IgD-negative memory B cell (primary cell): ENCODE measurements around the gene SMPD1. TPM values are rescaled to one million over a fixed set of nuclear protein-coding genes. Genes with fewer than 3 reads are reported as not detected.
A peak's percentile ranks its signal among the peaks of the same experiment; 100 is the strongest.

Experiments used
- H3K27ac Mint-ChIP-seq, 3 donors: one replicate each; pipeline ENCODE4 v1.8.0; 2020 to 2022; ENCODE audit warnings: mild to moderate bottlenecking in 3 of 3, mixed read lengths in 3 of 3, moderate library complexity in 1 of 3
- H3K27me3 Mint-ChIP-seq: one replicate; pipeline ENCODE4 v1.8.0; 2021; ENCODE audit warnings: mixed read lengths
- H3K36me3 Mint-ChIP-seq: one replicate; pipeline ENCODE4 v1.8.0; 2020; ENCODE audit warnings: mild to moderate bottlenecking, mixed read lengths
- H3K4me1 Mint-ChIP-seq, 3 donors: one replicate each; pipeline ENCODE4 v1.8.0; 2020 to 2022; ENCODE audit warnings: mixed read lengths in 3 of 3, mild to moderate bottlenecking in 1 of 3
- H3K4me3 Mint-ChIP-seq, 4 donors: one replicate each; pipeline ENCODE4 v1.8.0; 2020 to 2022; ENCODE audit warnings: mild to moderate bottlenecking in 4 of 4, mixed read lengths in 4 of 4, moderate library complexity in 3 of 4
- H3K9me3 Mint-ChIP-seq, 3 donors: one replicate each; pipeline ENCODE4 v1.8.0; 2020 to 2021; ENCODE audit warnings: mixed read lengths in 3 of 3, mild to moderate bottlenecking in 1 of 3
- polyA plus RNA-seq: library from polyadenylated mRNA; unstranded; fragments of 300-500 nt; fragmentation: Illumina TruSeq; gene quantifications from one replicate; pipeline ENCODE4 v1.2.3, GENCODE V29; 2021

The SMPD1 gene
- 4.9 TPM for polyA plus RNA-seq

- H3K27ac Mint-ChIP-seq, result peak within 1 kb of the TSS; percentile 96 to 99 (median 98)
- no peaks in the 10 kb centered on the region for H3K36me3 Mint-ChIP-seq
- peaks cover 6 to 27% (median 18%) of the 10 kb centered on the region in 3 donors for H3K4me1 Mint-ChIP-seq
- no peaks in the 10 kb centered on the region for H3K9me3 Mint-ChIP-seq
- peak within 1 kb of the TSS; percentile 94 to 99 (median 94) for H3K4me3 Mint-ChIP-seq
- H3K27me3 Mint-ChIP-seq, result no peaks in the 10 kb centered on the region
Observed at GRCh38 chr11:6389905-6390717, at the start of gene SMPD1. SMPD1 (plus strand) TSS chr11:6390474; CDS start chr11:6390599, 125 bp downstream.

DNA sequence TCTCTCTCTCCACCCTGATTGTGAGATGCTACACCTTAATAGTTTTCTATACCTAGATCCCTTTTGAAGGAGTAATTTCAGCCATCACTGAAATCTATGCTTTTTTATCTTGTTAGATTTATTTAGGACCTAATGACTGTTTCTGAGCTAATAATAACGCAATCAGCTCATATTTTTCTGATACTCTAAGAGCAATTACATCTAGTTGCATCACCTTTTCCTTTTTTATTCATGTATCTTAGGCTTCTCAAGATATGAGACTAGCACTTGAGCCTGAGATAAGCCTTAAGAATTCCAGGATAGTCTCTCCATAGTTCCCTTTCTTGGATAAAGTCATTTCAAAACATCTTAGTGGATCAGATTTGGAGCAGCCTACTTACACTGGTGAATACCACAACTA is 44.9 kb upstream of the SMPD1 start:
- Mint-ChIP-seq H3K9me3 (no peaks in the 10 kb centered on the region), H3K4me1 (no peaks in the 10 kb centered on the region), H3K4me3 (no peak overlapping the region), H3K27me3 (peaks cover 2% of the 10 kb centered on the region), H3K36me3 (no peaks in the 10 kb centered on the region), H3K27ac (no peak overlapping the region)

DNA sequence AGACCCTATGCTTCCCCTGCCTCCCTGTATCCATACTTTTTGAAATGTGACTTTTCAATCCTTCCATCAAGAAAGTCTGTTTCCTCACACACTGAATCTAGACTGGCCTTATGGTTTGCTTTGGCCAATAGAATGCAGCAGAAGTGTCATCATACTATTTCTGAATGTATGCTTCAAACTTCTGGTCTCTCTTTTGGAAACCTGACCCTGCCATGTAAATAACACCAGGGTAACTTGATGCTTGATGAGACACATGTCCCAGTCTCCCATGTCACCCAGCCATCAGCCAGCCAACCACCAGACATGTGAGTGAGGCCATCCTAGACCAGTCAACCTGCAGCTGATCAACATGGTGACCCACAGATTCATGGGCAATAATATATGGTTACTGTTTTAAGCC is 40.2 kb upstream of the SMPD1 start:
- no peaks in the 10 kb centered on the region for H3K36me3 Mint-ChIP-seq
- peaks cover 0 to 4% (median 0%) of the 10 kb centered on the region in 3 donors for H3K4me1 Mint-ChIP-seq
- H3K27me3 Mint-ChIP-seq, result no peaks in the 10 kb centered on the region
- H3K9me3 Mint-ChIP-seq, result no peaks in the 10 kb centered on the region
- no peak overlapping the region for H3K4me3 Mint-ChIP-seq
- no peak overlapping the region for H3K27ac Mint-ChIP-seq

- Mint-ChIP-seq H3K36me3 (no peaks in the 10 kb centered on the region), H3K9me3 (no peaks in the 10 kb centered on the region), H3K27me3 (no peaks in the 10 kb centered on the region), H3K4me1 (peaks cover 0 to 4% (median 0%) of the 10 kb centered on the region in 3 donors), H3K4me3 (no peak overlapping the region), H3K27ac (no peak overlapping the region)
Observed at GRCh38 chr11:6350486-6350885, 39.8 kb upstream of the SMPD1 start.

DNA sequence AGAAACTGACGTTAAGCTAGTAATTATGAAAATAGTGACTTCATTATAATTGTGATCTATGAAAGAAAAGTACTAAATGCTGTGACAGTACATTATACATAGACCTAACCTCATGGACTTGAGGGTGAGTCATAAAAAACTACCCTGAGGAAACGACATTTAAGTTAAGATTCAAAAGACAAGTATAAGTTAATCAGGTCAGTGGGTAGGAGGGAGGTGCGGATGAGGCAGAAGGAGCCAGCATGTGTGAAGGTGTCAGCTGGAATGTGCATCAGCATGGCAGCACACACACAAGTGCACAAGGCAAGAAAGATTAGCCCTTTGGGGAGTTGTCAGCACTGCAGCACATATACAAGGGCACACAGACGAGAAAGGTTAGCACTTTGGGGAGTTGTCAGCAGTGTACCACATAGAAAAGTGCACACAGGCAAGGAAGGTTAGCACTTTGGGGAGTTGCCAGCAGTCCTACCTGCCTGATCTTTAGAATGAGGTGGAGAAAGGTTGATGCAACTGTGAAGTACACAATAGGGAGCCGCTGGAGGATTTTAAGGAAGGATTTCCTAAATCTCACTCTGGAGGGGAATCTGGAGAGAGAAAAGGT is 38.4 kb upstream of the SMPD1 start:
- Mint-ChIP-seq H3K4me3 (no peak overlapping the region), H3K27me3 (no peaks in the 10 kb centered on the region), H3K9me3 (no peaks in the 10 kb centered on the region), H3K36me3 (no peaks in the 10 kb centered on the region), H3K4me1 (peaks cover 0 to 4% (median 0%) of the 10 kb centered on the region in 3 donors), H3K27ac (peak overlapping the region in 1 of 3 donors; percentile 41)

DNA sequence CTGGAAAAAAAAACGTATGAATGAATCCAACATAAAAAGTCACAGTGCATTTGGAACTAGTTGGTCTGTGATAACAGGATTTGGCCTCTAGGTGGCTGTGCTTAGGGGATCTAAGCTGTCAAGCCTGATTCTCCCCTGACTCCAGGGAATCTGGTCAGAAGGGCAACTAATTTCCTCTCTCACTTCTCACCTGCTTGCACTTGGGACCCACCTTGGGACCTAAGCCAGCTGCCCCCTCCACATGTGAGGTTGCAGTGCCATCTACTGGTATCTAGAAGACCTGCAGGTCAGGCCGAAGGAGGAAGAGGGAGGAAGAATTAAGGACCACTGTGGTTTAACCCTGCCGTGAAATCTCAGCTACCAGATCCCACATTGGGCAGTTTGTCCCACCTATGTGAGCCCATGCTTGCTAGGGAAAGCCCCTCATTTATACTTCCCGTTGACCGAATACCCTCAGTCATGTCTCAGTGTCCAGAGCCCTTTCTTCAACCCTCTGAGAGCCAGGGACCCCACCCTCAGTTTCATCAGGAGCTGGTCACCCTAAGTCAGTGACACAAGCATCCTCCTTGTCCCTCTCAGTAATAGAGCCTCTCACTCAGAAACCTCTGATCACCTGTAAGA is 36.8 kb upstream of the SMPD1 start:
- Mint-ChIP-seq H3K4me1 (peaks cover 0 to 4% (median 0%) of the 10 kb centered on the region in 3 donors), H3K9me3 (no peaks in the 10 kb centered on the region), H3K4me3 (no peak overlapping the region), H3K36me3 (no peaks in the 10 kb centered on the region), H3K27ac (no peak overlapping the region), H3K27me3 (no peaks in the 10 kb centered on the region)

DNA sequence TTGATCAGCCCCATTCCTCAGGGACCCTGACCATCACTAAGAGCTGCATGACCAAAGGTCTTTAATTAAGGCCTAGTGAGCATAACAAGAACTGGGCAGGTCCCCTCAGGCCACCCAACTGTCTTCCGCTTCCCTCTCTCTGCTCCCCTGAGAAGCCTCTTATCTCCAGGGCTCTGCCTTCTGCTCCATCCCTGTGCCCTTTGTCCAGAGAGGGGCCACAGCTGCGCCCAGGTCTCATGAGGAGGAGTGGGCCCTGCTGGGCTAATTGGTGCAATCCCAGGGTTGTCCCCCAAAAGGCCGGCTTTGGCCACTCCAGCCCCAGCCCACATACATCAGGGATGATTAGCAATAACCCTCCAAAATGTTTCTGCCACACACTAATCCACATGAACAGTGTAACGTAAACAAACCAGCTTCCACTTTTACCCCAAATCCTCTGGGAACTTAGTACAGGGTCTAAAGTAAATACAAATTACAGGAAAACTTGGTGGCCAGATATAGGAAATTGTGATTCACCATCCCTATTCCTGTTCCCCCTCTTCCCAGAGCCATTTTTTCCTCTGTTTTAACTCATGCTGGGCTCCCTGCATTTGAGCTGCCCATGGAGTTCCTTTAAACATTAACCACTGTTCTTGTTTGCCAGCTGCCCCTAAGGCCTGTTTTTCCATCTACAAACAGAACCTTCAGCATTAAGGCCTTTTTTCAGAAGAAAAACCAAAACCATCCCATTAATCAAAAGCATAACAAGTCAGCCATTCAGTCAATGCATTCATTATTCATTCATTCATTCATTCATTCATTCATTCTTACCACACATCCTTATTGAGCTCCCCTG is 35.4 kb upstream of the SMPD1 start:
- H3K9me3 Mint-ChIP-seq, result no peaks in the 10 kb centered on the region

DNA sequence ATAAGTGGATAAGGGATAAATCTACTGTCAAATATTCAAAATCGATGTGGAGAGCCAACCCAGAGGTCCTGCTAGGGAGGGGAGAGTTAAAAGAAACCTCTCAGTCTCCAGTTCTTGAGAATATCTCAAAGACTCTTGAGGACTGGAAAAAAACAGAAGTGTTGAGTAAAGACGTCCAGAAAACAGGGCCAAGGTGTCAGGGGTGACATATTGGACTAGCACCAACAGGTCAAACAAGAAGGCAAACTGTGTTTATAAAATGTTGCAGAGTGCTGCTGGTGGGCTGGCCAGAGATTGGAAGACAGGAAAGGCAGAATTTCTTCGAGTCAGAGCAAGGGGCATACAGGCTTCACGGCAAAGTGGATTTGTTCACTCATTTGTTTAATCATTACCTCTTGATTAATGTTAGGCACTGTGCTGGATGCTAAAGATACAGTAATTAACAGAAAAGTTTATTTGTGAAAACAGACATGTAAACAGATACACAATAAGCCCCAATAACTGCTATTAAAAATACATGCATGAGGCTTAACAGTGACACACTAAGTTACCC is 33.7 kb upstream of the SMPD1 start:
- peak overlapping the region in 1 of 3 donors; percentile 21 for H3K27ac Mint-ChIP-seq

More for the DNA sequence above, 35.4 kb upstream of the SMPD1 start:
- Mint-ChIP-seq H3K4me1 (peaks cover 0 to 4% (median 0%) of the 10 kb centered on the region in 3 donors), H3K27me3 (no peaks in the 10 kb centered on the region), H3K4me3 (no peak overlapping the region), H3K36me3 (no peaks in the 10 kb centered on the region), H3K27ac (no peak overlapping the region)

GRCh38 chr11:6357222-6357621 is 33.1 kb upstream of the SMPD1 start:
- no peaks in the 10 kb centered on the region for H3K27me3 Mint-ChIP-seq

More for the DNA sequence above, 33.7 kb upstream of the SMPD1 start:
- Mint-ChIP-seq H3K9me3 (no peaks in the 10 kb centered on the region), H3K36me3 (no peaks in the 10 kb centered on the region), H3K4me1 (peaks cover 0 to 4% (median 0%) of the 10 kb centered on the region in 3 donors), H3K27me3 (no peaks in the 10 kb centered on the region), H3K4me3 (no peak overlapping the region)

DNA sequence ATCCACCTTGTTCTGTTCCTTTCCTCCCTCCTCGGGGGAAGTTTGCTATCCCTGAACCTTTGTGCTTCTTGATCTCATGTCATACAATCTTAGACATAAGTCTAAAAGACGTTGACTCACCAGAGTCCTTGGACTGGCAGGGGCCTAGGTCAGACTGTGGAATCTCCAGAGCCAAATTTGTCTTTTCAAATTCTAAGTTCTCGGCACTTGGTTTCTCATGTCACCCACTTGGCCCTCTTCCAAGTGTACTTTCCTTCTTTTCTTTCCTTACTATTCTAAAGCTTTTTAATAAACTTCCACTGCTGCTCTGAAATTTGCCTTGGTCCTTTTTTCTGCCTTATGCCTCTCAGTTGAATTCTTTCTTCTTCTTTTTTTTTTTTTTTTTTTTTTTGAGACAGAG is 30.1 kb upstream of the SMPD1 start:
- H3K4me3 Mint-ChIP-seq, result no peak overlapping the region
- no peak overlapping the region for H3K27ac Mint-ChIP-seq
- H3K36me3 Mint-ChIP-seq, result no peaks in the 10 kb centered on the region
- H3K4me1 Mint-ChIP-seq, result no peaks in the 10 kb centered on the region
- no peaks in the 10 kb centered on the region for H3K9me3 Mint-ChIP-seq
- no peaks in the 10 kb centered on the region for H3K27me3 Mint-ChIP-seq

More at GRCh38 chr11:6357222-6357621, 33.1 kb upstream of the SMPD1 start:
- no peak overlapping the region for H3K4me3 Mint-ChIP-seq
- no peaks in the 10 kb centered on the region for H3K36me3 Mint-ChIP-seq
- no peak overlapping the region for H3K27ac Mint-ChIP-seq
- H3K4me1 Mint-ChIP-seq, result peaks cover 0 to 4% (median 0%) of the 10 kb centered on the region in 3 donors
- H3K9me3 Mint-ChIP-seq, result no peaks in the 10 kb centered on the region

DNA sequence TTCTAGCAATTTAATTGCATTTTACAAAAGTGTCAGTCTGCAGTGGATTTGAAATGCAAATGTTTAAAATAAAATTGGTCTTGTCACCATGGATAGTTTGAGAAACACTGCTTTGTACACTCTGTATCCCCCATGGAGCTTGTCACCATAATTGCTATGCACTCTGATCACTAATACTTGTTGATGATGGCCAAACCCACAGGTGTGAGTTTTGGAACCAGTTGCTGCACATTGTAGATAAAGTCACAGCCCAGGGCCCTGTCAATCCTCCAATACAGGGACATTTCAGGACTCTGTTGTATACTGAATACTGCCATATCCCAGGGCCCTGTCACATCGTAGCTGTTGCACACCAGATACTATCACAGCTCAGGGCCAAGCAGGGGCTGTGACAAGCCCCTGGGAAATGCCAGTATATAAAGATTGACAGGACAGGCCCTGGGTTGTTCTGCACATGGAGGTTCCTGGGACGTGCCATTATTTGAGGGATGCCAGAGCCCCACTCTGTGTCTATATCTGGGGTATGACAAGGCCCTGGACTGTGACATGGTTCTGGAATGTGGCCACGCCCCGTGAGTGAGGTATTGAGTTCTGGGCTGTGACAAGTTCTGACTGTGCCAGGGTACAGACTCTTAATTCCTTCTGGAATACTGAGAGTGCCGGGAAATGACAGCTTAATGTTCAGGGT is 27.9 kb upstream of the SMPD1 start:
- H3K9me3 Mint-ChIP-seq, result no peaks in the 10 kb centered on the region
- H3K36me3 Mint-ChIP-seq, result no peaks in the 10 kb centered on the region
- H3K4me3 Mint-ChIP-seq, result no peak overlapping the region
- no peaks in the 10 kb centered on the region for H3K27me3 Mint-ChIP-seq
- H3K27ac Mint-ChIP-seq, result no peak overlapping the region
- H3K4me1 Mint-ChIP-seq, result no peaks in the 10 kb centered on the region

DNA sequence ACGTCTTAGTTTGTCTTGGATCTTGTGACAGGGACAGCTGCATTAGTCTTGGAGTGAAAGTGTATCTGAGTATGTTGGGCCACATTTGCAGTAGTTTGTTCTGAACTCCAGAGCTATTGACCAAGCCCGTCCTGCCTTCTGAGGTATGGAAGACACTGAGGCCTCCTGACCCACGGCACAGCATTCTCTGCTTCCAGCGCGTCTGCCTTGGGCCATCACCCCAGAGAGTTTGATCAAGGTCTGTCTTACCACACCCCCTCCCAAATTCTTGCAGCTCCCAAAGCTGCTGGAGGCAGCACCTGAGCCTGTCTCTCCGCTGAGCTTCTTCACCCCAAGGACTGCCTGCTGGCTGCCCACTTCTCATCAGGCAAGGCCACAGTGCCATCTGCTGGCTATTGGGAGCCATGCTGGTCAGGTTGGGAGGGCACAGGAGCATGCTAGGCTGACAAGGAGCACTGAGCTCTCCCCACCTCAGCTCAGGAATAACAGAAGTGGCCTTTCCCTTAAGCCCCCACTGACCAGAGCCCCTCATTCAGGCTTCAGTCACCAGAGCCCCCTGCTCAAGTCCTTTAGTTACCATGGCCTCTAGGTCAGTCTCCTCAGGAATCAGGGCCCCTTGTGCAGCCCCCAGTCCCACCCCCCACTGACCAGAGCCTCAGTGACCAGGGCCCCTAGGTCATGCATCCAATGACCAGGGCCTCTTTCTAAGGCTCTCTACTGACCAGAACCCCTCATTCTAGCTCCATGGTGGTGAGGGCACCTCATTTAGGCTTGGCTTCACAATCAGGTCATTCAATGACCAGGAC is 27.2 kb upstream of the SMPD1 start:
- Mint-ChIP-seq H3K4me1 (no peaks in the 10 kb centered on the region), H3K4me3 (no peak overlapping the region), H3K27ac (no peak overlapping the region), H3K27me3 (no peaks in the 10 kb centered on the region), H3K36me3 (no peaks in the 10 kb centered on the region), H3K9me3 (no peaks in the 10 kb centered on the region)

DNA sequence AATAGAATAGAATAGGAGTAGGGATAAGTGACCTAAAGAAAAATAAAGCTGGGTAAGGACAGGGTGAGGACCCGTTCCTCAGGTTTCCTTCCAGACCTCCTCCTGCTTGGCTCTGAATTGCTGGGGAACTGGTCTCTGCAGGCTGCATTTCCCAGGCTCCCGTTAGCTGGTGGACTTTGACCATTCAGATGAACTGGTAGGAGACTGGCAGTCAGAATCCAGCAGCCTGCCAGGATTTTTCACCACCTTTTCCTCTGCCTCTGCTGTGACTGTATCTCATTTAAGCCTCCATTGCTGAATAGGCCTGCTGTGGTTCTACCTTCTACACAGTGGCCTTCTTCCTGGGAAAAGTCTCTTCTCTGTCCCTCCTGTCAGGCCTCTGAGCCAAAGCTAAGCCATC is 24.6 kb upstream of the SMPD1 start:
- no peaks in the 10 kb centered on the region for H3K4me1 Mint-ChIP-seq
- H3K4me3 Mint-ChIP-seq, result no peak overlapping the region
- no peaks in the 10 kb centered on the region for H3K9me3 Mint-ChIP-seq
- no peak overlapping the region for H3K27ac Mint-ChIP-seq
- H3K27me3 Mint-ChIP-seq, result no peaks in the 10 kb centered on the region
- no peaks in the 10 kb centered on the region for H3K36me3 Mint-ChIP-seq
